DND-41 (cell line): ENCODE data around the gene GPC6.

Experiments
- ATAC-seq: fragments of 200-7000 bp; cut with Tn5 transposase; 3 replicates; pipeline ENCODE4 v1.9.1; 2021; ENCODE audit warnings: low read depth; ENCODE audit not compliant: insufficient read depth
- DNase-seq: peaks from one replicate; pipeline ENCODE4 v3.0.0-alpha.2; 2020
- H2AFZ ChIP-seq: 2 replicates; pipeline ENCODE4 v1.6.0; 2012; ENCODE audit warnings: low read depth, low read length
- H3K27ac ChIP-seq: 2 replicates; pipeline ENCODE4 v1.5.1; 2012; ENCODE audit warnings: low read length, inconsistent platforms
- H3K27me3 ChIP-seq: fragments of 200-600 bp; sonication (generic); 2 replicates; pipeline ENCODE4 v1.6.0; 2012; ENCODE audit warnings: low read length, mild to moderate bottlenecking, inconsistent platforms; ENCODE audit not compliant: insufficient read depth, poor library complexity
- H3K36me3 ChIP-seq: 2 replicates; pipeline ENCODE4 v1.5.1; 2012; ENCODE audit warnings: low read length, inconsistent platforms; ENCODE audit not compliant: insufficient read depth
- H3K4me1 ChIP-seq: 2 replicates; pipeline ENCODE4 v1.5.1; 2012; ENCODE audit warnings: mild to moderate bottlenecking, low read length; ENCODE audit not compliant: insufficient read depth
- H3K4me2 ChIP-seq: 2 replicates; pipeline ENCODE4 v1.6.0; 2012; ENCODE audit warnings: mild to moderate bottlenecking, moderate library complexity, low read length, inconsistent platforms; ENCODE audit not compliant: insufficient read depth
- H3K4me3 ChIP-seq, 2 experiments: fragments of 200-600 bp in 1 of 2; shearing (Covaris generic) in 1 of 2; 2 replicates each; pipeline ENCODE4 v1.5.1; 2012 to 2016; ENCODE audit warnings: inconsistent platforms in 2 of 2, low read length in 2 of 2, mild to moderate bottlenecking in 2 of 2, low read depth in 1 of 2, moderate library complexity in 1 of 2
- H3K79me2 ChIP-seq: 2 replicates; pipeline ENCODE4 v1.6.0; 2012; ENCODE audit warnings: low read length, inconsistent platforms; ENCODE audit not compliant: insufficient read depth
- H3K9ac ChIP-seq: 2 replicates; pipeline ENCODE4 v1.6.0; 2012; ENCODE audit warnings: low read depth, mild to moderate bottlenecking, inconsistent platforms, low read length, moderate library complexity
- H3K9me3 ChIP-seq: 2 replicates; pipeline ENCODE4 v1.5.1; 2012; ENCODE audit warnings: low read length, moderate library complexity, mild to moderate bottlenecking, inconsistent platforms; ENCODE audit not compliant: insufficient read depth, severe bottlenecking
- H4K20me1 ChIP-seq: 2 replicates; pipeline ENCODE4 v1.6.0; 2012; ENCODE audit warnings: low read length; ENCODE audit not compliant: insufficient read depth
- CTCF ChIP-seq: IDR thresholded peaks from 2 replicates; pipeline ENCODE4 v1.5.1; 2012; ENCODE audit warnings: borderline replicate concordance, low read length, moderate library complexity, mild to moderate bottlenecking; ENCODE audit not compliant: poor library complexity, severe bottlenecking; ENCODE audit errors: extremely low read depth
- EZH2 ChIP-seq: IDR thresholded peaks from 3 replicates; pipeline ENCODE4 v1.6.1; 2012; ENCODE audit warnings: borderline replicate concordance, low read depth, mild to moderate bottlenecking, moderate library complexity, low read length, inconsistent platforms; ENCODE audit not compliant: severe bottlenecking

The GPC6 gene

GRCh38 chr13:94114166-94114565, 887.6 kb downstream of the GPC6 start:
- no peaks in the 10 kb centered on the region for H3K79me2 ChIP-seq
- TF ChIP-seq EZH2 (no peak), CTCF (no peak)

GRCh38 chr13:94115054-94115453, 888.4 kb downstream of the GPC6 start:
- H3K4me1 ChIP-seq = no peaks in the 10 kb centered on the region
- no peaks in the 10 kb centered on the region for H4K20me1 ChIP-seq
- no peak for DNase-seq
- H3K27me3 ChIP-seq = no peaks in the 10 kb centered on the region
- no peaks in the 10 kb centered on the region for H3K36me3 ChIP-seq
- H3K27ac ChIP-seq = no peak overlapping the region
- H3K9ac ChIP-seq = no peak overlapping the region
- TF ChIP-seq CTCF = no peak
- no peak for TF ChIP-seq EZH2
- no peak overlapping the region for H3K4me3 ChIP-seq
- no peaks in the 10 kb centered on the region for H3K9me3 ChIP-seq
- ATAC-seq = no peak
- no peak overlapping the region for H3K4me2 ChIP-seq
- H2AFZ ChIP-seq = no peak overlapping the region
- no peaks in the 10 kb centered on the region for H3K79me2 ChIP-seq

More at GRCh38 chr13:94114166-94114565, 887.6 kb downstream of the GPC6 start:
- DNase-seq (no peak), ATAC-seq (no peak)
- H3K36me3 ChIP-seq = no peaks in the 10 kb centered on the region
- H3K9ac ChIP-seq = no peak overlapping the region
- H3K4me2 ChIP-seq = no peak overlapping the region
- no peaks in the 10 kb centered on the region for H3K9me3 ChIP-seq
- H3K27me3 ChIP-seq = no peaks in the 10 kb centered on the region
- no peak overlapping the region for H3K27ac ChIP-seq
- H4K20me1 ChIP-seq = no peaks in the 10 kb centered on the region
- H2AFZ ChIP-seq = no peak overlapping the region
- no peak overlapping the region for H3K4me3 ChIP-seq
- H3K4me1 ChIP-seq = no peaks in the 10 kb centered on the region

- no peak for DNase-seq
- Histone ChIP-seq H3K9me3 (no peaks in the 10 kb centered on the region), H3K27me3 (no peaks in the 10 kb centered on the region), H3K4me3 (no peak overlapping the region), H3K36me3 (no peaks in the 10 kb centered on the region), H3K79me2 (no peaks in the 10 kb centered on the region), H3K27ac (no peak overlapping the region), H3K4me1 (no peaks in the 10 kb centered on the region), H4K20me1 (no peaks in the 10 kb centered on the region), H3K4me2 (no peak overlapping the region), H2AFZ (no peak overlapping the region), H3K9ac (no peak overlapping the region)
- ATAC-seq = no peak
- TF ChIP-seq CTCF = no peak
- TF ChIP-seq EZH2 = no peak
Measured at GRCh38 chr13:94119360-94119936, 892.8 kb downstream of the GPC6 start.
